ENCODE results near the gene RBM3.

GRCh38 chrX:48611703-48612102 is 37.4 kb downstream of the RBM3 start:
- TF ChIP-seq CTCF (IDR thresholded peaks at IDR 0.05; ENCODE audit: low read depth, low read length) (no peak), EZH2phosphoT487 (IDR thresholded peaks at IDR 0.05; ENCODE audit: low read depth) (no peak)
